SK-N-SH (cell line): ENCODE results near the gene ADCY6.

Source experiments
- CHD2 ChIP-seq: fragments of 150-350 bp; IDR thresholded peaks from 2 replicates; pipeline ENCODE4 v1.6.1; 2018; ENCODE audit warnings: low read length; ENCODE audit not compliant: partially characterized antibody
- CTCF ChIP-seq: fragments of 200-600 bp; sonication (generic); IDR thresholded peaks from 2 replicates; pipeline ENCODE4 v1.6.1; 2017; ENCODE audit warnings: antibody characterized with exemption, mild to moderate bottlenecking, moderate library complexity
- EP300 ChIP-seq, 2 experiments: IDR thresholded peaks; 2 replicates each; pipeline versions ENCODE4 v1.4.0 to v1.6.1; 2012; ENCODE audit warnings: borderline replicate concordance in 1 of 2, low read depth in 1 of 2, low read length in 1 of 2
- EZH2phosphoT487 ChIP-seq: fragments of 200-600 bp; sonication (generic); IDR thresholded peaks from 2 replicates; pipeline ENCODE4 v1.6.1; 2017; ENCODE audit warnings: low read depth, mixed run types, mild to moderate bottlenecking, antibody characterized with exemption, moderate library complexity, borderline replicate concordance
- JUND ChIP-seq: IDR thresholded peaks from 2 replicates; pipeline ENCODE4 v1.4.0; 2012
- RAD21 ChIP-seq: IDR thresholded peaks from 2 replicates; pipeline ENCODE4 v1.6.1; 2012; ENCODE audit warnings: mild to moderate bottlenecking, low read length
- YY1 ChIP-seq: IDR thresholded peaks from 2 replicates; pipeline ENCODE4 v1.4.0; 2012; ENCODE audit warnings: low read depth, mild to moderate bottlenecking
- TF ChIP-seq, protein P1 (sequence below): IDR thresholded peaks from 2 replicates; pipeline ENCODE4 v1.6.1; 2012; ENCODE audit warnings: mild to moderate bottlenecking, low read depth, low read length, moderate library complexity
- TF ChIP-seq, protein P2 (sequence below): fragments of 150-350 bp; IDR thresholded peaks from 2 replicates; pipeline ENCODE4 v1.6.1; 2016; ENCODE audit warnings: mild to moderate bottlenecking, low read depth, low read length

DNA sequence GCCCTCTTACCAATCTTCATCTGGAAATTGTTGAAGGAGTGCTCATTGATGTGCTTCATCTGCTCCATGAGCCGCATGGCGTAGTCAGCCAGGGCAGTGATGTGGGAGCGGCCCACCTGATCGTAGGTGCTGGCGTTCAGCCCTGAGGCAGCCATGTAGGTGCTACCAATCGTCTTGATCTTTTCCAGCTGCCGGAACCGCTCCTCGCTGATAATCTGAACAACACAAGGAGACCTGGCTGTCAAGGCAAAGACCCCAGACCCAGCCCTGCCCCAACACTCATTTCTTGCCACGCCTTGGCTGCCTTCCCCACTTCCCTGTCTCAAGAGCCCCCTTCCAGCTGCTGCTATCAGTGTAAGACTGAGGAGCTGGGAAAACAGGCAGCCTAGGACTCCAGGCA lies 18.1 kb downstream of the ADCY6 start:
- TF ChIP-seq, protein P1, sequence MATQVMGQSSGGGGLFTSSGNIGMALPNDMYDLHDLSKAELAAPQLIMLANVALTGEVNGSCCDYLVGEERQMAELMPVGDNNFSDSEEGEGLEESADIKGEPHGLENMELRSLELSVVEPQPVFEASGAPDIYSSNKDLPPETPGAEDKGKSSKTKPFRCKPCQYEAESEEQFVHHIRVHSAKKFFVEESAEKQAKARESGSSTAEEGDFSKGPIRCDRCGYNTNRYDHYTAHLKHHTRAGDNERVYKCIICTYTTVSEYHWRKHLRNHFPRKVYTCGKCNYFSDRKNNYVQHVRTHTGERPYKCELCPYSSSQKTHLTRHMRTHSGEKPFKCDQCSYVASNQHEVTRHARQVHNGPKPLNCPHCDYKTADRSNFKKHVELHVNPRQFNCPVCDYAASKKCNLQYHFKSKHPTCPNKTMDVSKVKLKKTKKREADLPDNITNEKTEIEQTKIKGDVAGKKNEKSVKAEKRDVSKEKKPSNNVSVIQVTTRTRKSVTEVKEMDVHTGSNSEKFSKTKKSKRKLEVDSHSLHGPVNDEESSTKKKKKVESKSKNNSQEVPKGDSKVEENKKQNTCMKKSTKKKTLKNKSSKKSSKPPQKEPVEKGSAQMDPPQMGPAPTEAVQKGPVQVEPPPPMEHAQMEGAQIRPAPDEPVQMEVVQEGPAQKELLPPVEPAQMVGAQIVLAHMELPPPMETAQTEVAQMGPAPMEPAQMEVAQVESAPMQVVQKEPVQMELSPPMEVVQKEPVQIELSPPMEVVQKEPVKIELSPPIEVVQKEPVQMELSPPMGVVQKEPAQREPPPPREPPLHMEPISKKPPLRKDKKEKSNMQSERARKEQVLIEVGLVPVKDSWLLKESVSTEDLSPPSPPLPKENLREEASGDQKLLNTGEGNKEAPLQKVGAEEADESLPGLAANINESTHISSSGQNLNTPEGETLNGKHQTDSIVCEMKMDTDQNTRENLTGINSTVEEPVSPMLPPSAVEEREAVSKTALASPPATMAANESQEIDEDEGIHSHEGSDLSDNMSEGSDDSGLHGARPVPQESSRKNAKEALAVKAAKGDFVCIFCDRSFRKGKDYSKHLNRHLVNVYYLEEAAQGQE: no peak
- TF ChIP-seq CTCF: no peak
- no peak for TF ChIP-seq CHD2
- no peak for TF ChIP-seq EZH2phosphoT487
- no peak for TF ChIP-seq YY1
- no peak for TF ChIP-seq JUND
- no peak for TF ChIP-seq EP300 (IDR thresholded peaks at IDR 0.05; ENCODE audit: borderline replicate concordance in 1 of 2, low read depth in 1 of 2, low read length in 1 of 2)
- no peak for TF ChIP-seq RAD21
- TF ChIP-seq, protein P2, sequence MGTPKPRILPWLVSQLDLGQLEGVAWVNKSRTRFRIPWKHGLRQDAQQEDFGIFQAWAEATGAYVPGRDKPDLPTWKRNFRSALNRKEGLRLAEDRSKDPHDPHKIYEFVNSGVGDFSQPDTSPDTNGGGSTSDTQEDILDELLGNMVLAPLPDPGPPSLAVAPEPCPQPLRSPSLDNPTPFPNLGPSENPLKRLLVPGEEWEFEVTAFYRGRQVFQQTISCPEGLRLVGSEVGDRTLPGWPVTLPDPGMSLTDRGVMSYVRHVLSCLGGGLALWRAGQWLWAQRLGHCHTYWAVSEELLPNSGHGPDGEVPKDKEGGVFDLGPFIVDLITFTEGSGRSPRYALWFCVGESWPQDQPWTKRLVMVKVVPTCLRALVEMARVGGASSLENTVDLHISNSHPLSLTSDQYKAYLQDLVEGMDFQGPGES: no peak
